Measurements from ENCODE around the gene LRRC49. TPM values are rescaled to one million over a fixed set of nuclear protein-coding genes. Genes with fewer than 3 reads are reported as not detected.
A peak's percentile ranks its signal among the peaks of the same experiment; 100 is the strongest.
"Not testable (repeated sequence)": the region's sequence is repeated elsewhere in the genome, so short reads cannot be mapped to it uniquely, and the experiment has no call there.

LRRC49 gene
- polyA plus RNA-seq, 4 donors: 17.9 to 18.9 (median 18.4) TPM

- no peak for DNase-seq (ENCODE audit: low read depth in 4 of 4, low spot score in 2 of 4)
Observed at GRCh38 chr15:70964058-70964457, 71.4 kb downstream of the LRRC49 start.

DNA sequence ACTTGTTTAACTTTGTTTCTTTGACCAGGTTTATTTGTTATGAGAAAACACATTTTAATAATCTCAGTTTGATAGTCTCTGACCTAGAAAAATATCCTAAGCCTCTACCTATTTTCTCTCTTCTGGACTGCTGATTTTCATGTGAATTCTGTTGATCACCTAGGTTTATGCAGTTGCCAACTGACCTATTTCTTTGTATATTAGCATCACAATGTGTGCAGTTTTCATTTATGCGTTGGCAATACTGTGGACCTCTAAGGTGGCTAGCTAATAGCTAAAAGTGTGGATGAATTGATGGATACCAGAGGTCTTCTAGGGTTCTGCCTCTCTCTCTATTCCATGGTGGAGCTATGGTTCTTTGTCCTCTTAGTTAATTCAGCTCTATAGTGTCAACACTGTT, 72.1 kb downstream of the LRRC49 start:
- no peak for DNase-seq (ENCODE audit: low read depth in 4 of 4, low spot score in 2 of 4)

DNA sequence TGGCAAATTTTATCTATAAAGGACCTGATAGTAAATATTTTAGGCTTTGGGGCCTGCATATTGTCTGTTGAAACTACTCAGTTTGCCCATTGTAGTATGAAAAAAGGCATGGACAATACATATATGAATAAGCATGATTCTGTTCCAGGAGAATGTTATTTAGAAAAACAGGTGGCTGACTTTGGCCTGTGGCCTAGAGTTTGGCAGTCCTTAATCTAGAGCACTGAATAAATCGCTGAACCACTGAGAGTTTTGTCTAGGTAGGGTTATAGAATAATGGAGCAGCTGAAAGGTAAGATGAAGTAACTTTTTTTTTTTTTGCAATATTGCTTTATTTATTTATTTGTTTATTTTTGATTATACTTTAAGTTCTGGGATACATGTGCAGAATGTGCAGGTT, 75.0 kb downstream of the LRRC49 start:
- no peak for DNase-seq (ENCODE audit: low read depth in 4 of 4, low spot score in 2 of 4)

- no peak for DNase-seq (ENCODE audit: low read depth in 4 of 4, low spot score in 2 of 4)
Observed at GRCh38 chr15:70974004-70974832, 81.6 kb downstream of the LRRC49 start.

DNA sequence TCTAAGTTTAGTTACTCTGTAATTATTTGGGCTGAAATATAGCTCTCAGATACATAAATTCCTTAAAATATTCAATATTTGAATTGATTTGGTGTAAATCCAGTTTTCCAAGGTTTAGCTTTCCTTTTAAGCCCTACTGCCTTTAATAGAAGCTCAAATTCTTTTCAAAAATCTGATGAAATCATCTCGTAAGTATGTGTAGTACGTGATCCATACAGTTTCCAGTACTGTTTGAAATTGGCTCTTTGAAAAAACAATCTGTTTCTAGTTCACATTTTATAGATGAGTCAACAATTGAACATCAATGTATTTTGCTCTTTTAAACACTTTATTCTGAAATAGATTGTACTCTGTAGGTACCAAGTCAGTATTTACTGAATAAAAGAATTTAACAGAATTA, 84.2 kb downstream of the LRRC49 start:
- no peak for DNase-seq (ENCODE audit: low read depth in 4 of 4, low spot score in 2 of 4)

DNA sequence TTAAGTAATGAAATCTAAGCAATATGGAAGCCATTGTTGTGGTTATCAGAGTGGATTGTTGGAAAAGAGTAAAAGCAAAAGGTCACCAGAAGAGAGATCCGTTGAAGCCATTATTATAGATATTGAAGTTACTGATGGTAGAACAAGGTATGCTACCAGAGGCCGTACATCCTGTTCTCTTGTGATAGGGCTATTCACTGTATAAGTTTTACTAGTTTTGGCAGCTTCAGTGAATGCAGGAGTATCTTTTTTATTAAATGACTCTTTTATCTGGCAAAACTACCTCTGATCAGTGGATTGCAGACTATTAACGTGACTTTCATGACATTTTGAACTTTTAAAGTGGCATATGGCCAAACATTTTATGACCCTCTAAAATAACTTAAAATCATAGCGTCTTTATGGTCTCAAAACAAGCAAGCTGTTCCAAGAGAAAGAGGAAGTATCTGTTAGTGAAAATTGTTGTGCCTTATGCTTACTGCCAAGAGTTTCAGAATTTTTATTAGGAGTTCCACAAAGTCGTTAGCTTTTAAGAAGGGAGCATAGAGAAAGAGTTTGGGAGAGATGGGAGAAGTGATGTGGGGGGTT, 102.9 kb downstream of the LRRC49 start:
- DNase-seq (ENCODE audit: low read depth in 4 of 4, low spot score in 2 of 4): peak; percentile 35 to 52 (median 44)

DNA sequence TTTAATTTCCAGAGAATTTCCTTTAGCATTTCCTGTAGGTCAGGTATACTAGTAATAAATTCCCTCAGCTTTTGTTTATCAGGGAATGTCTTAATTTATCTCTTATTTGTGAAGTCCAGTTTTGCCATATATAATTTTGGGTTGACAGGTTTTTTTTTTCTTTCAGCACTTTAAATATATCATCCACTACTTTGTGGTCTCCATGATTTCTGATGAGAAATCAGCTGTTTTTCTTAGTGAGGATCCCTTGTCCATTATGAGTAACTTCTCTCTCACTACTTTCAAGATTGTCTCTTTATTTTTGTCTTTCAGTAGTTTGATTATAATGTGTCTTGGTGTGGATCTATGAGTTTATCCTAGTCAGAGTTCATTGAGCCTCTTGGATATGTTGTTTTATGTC, 105.7 kb downstream of the LRRC49 start:
- DNase-seq (ENCODE audit: low read depth in 4 of 4, low spot score in 2 of 4): no peak

DNA sequence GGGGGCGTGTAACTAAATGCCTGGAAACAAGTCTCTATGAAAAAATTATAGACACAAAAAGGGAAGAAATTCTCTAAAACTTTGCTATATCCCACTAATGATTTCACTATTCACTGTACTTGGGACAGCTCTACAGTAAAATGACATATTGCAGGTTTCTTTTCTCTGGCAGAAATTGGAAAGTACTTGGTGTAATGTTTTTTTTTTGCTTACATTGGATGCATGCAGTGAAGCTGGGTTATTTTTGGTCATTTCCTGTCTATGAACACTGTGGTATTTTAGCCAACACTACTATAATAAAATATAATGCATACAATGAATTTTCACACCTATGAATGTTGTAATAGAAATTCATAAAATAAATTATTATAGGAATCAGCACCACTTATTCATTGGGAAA, 109.7 kb downstream of the LRRC49 start:
- DNase-seq (ENCODE audit: low read depth in 4 of 4, low spot score in 2 of 4): peak in 1 of 4 donors; percentile 19

GRCh38 chr15:71003319-71003718, 110.7 kb downstream of the LRRC49 start:
- no peak for DNase-seq (ENCODE audit: low read depth in 4 of 4, low spot score in 2 of 4)

GRCh38 chr15:71004506-71004905, 111.9 kb downstream of the LRRC49 start:
- not testable (repeated sequence) for DNase-seq (ENCODE audit: low read depth in 4 of 4, low spot score in 2 of 4)

GRCh38 chr15:71005895-71006294, 113.3 kb downstream of the LRRC49 start:
- no peak for DNase-seq (ENCODE audit: low read depth in 4 of 4, low spot score in 2 of 4)

DNA sequence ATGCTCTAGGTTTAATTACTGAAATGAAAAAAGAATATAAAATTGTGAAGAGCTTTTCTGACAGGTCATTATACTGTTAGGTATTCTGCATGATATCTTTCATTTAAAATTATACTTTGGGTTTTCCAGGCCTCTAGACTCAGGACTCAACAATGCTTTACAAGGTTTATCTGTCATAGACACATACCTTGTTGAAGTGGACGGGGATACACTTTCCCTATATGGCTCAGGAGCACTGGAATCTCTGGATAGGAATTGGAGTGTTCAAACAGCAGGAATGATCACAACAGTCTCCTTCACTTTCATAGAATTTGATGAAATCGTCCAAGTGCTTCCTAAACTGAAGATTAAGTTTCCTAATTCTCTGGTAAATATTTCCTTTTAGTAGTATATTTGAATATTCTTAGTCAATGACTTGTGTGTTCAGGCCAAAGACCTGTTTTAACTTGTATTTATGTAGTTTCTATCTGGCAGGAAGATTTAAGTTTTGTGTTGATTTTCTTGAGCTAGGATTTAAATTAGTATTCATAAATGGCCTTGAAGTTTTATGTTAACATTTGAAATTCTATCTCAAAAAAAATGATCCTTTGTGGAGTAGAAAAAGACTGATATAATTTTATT, 115.7 kb downstream of the LRRC49 start:
- DNase-seq (ENCODE audit: low read depth in 4 of 4, low spot score in 2 of 4): no peak

DNA sequence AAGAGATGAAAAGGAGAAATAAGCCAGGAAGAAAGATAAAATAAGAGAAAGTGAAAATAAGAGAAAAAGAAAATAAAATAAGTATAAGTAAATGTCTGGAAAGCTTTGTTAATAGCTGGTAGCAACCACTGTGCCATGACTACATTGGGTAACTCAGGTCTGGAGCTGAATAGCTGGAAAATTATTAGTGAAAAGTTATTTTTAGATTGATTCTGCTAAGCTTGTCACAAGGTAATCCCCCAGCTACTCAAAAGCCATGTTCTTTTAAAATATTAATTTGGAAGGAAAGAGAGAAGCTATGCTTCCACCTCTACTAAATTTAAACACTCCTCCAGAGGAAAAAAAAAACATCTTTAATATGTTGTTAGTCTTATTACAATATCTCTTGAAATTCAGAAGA, 117.8 kb downstream of the LRRC49 start:
- DNase-seq (ENCODE audit: low read depth in 4 of 4, low spot score in 2 of 4): no peak

DNA sequence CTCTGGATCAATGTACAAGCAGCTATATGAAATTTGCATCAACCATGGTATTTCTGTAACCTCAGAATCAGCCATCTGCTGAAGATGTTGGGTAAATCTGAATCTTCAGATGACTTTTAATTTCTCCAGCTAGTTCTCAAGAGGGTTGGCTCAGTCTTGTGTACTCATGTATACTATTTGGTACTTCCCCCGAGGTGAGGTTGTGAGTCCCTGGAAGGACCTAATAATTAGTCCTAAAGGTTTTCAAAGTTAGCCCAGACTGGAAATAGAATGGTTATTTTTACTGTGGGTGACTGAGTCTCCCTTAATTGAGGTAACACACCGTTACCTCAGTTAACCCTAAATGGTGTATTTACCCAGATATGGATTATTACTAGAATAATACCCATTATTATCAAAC, 118.4 kb downstream of the LRRC49 start:
- DNase-seq (ENCODE audit: low read depth in 4 of 4, low spot score in 2 of 4): no peak

DNA sequence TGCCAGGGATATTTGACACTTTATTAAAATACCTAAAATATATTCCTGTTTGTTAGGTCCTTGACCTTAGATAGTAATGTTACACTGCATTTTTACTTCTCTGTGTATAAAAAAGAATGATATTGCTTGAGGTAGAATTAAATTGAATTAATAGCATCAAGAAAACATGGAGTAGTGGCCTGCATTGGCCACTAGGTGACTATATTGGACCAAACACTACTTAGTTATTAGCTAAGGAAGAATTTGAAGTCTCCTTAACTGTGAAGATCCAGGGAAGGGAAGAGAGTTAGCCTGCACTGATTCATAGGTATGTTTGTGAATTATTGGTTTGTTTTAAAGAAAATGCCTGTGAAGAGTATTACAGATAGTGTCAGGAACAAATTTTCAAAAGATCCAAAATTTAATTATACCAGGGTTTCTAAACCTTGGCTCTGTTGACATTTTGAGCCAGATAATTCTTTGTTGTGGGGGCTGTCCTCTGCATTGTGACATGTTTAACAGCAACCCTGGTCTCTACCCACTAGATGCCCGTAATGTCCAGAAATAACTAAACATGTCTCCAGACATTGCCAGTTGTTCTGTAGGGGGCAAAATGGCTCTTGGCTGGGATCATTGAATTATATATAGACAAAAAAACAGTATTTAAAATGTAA, 119.0 kb downstream of the LRRC49 start:
- DNase-seq (ENCODE audit: low read depth in 4 of 4, low spot score in 2 of 4): no peak

DNA sequence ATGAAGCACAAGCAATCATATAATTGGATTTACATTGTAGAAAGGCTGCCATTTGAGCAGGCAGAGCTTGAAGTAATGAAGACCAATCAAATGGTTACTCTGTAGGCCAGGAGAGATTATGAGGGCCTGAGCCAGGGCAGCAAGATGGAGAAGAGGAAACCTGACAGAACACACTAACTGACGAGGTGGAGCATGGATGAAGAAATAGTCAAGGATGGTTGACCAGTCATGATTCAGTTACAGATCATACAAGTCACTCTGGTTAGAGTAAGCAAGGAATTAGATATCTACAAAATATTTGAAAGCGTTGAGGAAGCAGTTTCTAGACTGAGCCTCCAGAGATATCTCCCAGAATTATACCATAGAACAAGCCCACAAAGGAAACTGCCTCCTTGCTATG, 120.8 kb downstream of the LRRC49 start:
- DNase-seq (ENCODE audit: low read depth in 4 of 4, low spot score in 2 of 4): no peak

DNA sequence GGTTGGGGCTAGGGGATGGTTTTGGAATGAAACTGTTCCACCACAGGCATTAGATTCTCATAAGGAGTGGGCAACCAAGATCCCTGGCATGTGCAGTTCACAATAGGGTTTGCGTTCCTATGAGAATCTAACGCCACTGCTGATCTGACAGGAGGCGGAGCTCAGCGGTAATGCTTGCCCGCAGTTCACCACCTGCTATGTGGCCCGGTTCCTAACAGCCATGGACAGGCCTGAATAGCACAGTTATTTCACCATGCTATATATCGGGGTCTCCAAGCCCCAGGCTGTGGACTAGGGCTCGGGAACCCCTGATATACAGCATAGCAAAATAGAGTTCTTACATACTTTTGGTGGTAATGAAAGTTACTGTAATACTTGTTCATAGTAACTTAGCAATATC, 122.7 kb downstream of the LRRC49 start:
- no peak for DNase-seq (ENCODE audit: low read depth in 4 of 4, low spot score in 2 of 4)

GRCh38 chr15:71031232-71031631, 138.6 kb downstream of the LRRC49 start:
- not testable (repeated sequence) for DNase-seq (ENCODE audit: low read depth in 4 of 4, low spot score in 2 of 4)

GRCh38 chr15:71035478-71035877, 142.9 kb downstream of the LRRC49 start:
- DNase-seq (ENCODE audit: low read depth in 4 of 4, low spot score in 2 of 4): not testable (repeated sequence)

GRCh38 chr15:71042356-71042922, 149.8 kb downstream of the LRRC49 start:
- no peak for DNase-seq (ENCODE audit: low read depth in 4 of 4, low spot score in 2 of 4)

- no peak for DNase-seq (ENCODE audit: low read depth in 4 of 4, low spot score in 2 of 4)
Observed at GRCh38 chr15:71043373-71043772, 150.7 kb downstream of the LRRC49 start.
